ENCODE data around the gene FAM184B. TPM values are rescaled to one million over a fixed set of nuclear protein-coding genes. Genes with fewer than 3 reads are reported as not detected.

The FAM184B gene
- polyA plus RNA-seq, 1 experiment, result 0.01 TPM

DNA sequence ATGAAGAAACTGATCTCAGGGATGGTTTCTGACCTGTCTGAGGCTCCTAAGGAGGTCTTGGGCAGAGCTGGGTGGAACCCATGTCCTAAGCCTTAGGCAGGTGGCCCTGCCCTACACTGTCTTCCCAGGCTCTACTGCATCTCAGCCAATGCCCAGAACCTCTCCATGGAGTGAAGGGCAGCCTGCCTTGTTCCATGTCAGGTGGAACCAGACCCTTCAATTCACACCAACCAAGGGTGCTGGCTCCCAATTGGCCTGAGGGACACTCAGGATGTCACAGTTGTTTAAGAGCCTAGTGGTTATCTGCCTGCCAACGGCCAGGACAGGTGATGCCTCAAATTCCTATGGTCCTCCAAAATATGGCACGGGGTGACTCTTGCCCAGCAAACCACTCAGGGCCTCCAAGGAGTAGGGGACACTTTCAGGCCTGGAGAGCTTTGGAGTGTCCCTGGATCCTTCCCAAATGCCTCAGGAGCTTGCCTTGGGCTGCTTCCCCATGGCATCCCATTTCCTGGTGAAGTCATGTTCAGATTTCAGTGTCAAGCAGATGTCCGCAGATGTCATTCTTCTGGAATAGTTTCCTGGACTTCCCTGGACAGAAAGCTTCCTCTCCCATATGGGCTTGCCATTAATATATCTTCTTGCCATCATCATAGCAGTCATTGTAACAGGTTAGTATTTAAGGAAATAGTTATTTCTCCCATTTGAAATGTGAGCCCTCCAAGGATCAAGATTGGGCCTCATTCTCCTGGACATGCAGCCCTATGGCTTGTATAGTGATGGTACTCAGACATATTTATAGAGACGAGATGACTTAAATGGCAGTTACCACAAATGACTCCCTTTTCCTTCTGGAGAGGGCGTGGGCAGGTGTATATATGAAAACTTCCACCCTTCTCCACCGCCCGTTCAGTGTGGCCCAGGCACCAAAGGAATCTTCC, 99.9 kb downstream of the FAM184B start:
- ChIA-PET POLR2A (no interaction called here), CTCF (no interaction called here)
- no peaks in the 10 kb centered on the region for H3K36me3 ChIP-seq (ENCODE audit: control insufficient read depth, insufficient read depth, low read length)
- DNase-seq (ENCODE audit: low read depth), result no peak
- TF ChIP-seq, protein P1, sequence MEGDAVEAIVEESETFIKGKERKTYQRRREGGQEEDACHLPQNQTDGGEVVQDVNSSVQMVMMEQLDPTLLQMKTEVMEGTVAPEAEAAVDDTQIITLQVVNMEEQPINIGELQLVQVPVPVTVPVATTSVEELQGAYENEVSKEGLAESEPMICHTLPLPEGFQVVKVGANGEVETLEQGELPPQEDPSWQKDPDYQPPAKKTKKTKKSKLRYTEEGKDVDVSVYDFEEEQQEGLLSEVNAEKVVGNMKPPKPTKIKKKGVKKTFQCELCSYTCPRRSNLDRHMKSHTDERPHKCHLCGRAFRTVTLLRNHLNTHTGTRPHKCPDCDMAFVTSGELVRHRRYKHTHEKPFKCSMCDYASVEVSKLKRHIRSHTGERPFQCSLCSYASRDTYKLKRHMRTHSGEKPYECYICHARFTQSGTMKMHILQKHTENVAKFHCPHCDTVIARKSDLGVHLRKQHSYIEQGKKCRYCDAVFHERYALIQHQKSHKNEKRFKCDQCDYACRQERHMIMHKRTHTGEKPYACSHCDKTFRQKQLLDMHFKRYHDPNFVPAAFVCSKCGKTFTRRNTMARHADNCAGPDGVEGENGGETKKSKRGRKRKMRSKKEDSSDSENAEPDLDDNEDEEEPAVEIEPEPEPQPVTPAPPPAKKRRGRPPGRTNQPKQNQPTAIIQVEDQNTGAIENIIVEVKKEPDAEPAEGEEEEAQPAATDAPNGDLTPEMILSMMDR (IDR thresholded peaks at IDR 0.05; ENCODE audit: insufficient read depth, low read depth, low read length), result no peak
- no peak overlapping the region for H3K4me3 ChIP-seq (ENCODE audit: low read depth, low read length)
- no peaks in the 10 kb centered on the region for H3K27me3 ChIP-seq (ENCODE audit: control insufficient read depth, insufficient read depth, low read length)

DNA sequence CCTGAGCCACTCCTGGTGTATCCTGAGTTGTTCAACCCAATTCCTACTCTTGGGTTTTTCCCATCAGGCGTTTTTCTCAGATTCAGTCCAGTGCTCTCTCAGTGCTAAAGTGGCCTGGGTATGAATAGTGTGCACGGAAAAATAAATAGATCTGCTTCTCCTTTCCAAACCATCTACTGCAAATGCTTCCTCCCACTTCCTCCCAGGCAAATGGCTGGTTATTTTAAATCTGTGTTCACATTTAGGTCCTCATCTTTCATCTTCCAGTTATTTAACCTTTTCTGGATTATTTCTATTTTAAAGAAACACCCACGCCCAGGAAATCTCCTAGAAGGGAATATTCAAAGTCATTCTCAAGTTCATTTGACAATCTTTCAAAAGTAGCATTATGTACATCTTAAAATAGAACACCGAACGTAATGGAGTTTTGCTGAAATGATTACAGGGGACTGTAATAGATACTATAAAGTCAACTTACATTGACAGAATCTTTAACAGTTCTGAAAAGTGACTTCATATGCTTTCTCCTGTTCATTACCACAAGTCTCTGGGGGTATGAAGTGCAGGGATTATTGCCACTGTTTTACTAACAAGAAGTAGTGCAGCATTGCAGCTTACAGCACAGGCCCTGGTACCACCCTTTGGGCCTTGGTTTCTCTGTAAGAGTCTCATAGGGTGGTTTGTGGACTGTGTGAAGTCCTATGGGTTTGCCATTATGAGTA, 100.7 kb downstream of the FAM184B start:
- no peak overlapping the region for H3K4me3 ChIP-seq (ENCODE audit: low read depth, low read length)
- DNase-seq (ENCODE audit: low read depth), result no peak
- ChIA-PET POLR2A (no interaction called here), CTCF (no interaction called here)
- no peaks in the 10 kb centered on the region for H3K27me3 ChIP-seq (ENCODE audit: control insufficient read depth, insufficient read depth, low read length)
- TF ChIP-seq, protein P1 (IDR thresholded peaks at IDR 0.05; ENCODE audit: insufficient read depth, low read depth, low read length), result no peak
- no peaks in the 10 kb centered on the region for H3K36me3 ChIP-seq (ENCODE audit: control insufficient read depth, insufficient read depth, low read length)

DNA sequence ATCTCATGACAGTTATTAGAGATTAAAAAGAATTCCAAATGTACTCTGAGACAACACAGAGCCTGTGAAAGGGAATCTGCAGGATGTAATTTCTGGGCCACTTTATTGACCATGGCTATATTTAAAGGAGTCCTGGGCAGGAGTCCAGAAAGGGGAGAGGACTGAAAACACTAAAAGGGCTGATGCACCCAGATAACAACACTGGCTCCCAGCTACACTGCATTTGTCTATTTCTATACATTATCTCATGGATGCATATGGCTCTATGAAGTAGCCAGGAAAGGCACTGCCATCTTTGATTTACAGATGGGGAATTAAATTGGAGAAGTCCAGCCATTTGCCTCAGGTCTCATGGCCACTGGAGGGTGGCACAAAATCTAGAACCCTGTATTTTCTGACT, 111.0 kb downstream of the FAM184B start:
- Histone ChIP-seq H3K4me3 (ENCODE audit: low read depth, low read length) (no peak overlapping the region), H3K27me3 (ENCODE audit: control insufficient read depth, insufficient read depth, low read length) (no peaks in the 10 kb centered on the region; the same call in 1 of the 2 replicates), H3K36me3 (ENCODE audit: control insufficient read depth, insufficient read depth, low read length) (no peaks in the 10 kb centered on the region)
- CTCF ChIA-PET, result no interaction called here
- TF ChIP-seq, protein P1 (IDR thresholded peaks at IDR 0.05; ENCODE audit: insufficient read depth, low read depth, low read length), result no peak
- POLR2A ChIA-PET, result no interaction called here
- no peak for DNase-seq (ENCODE audit: low read depth)

GRCh38 chr4:17667653-17668201, 113.7 kb downstream of the FAM184B start:
- TF ChIP-seq, protein P1 (IDR thresholded peaks at IDR 0.05; ENCODE audit: insufficient read depth, low read depth, low read length), result no peak
- ChIA-PET POLR2A (no interaction called here), CTCF (no interaction called here)
- Histone ChIP-seq H3K27me3 (ENCODE audit: control insufficient read depth, insufficient read depth, low read length) (no peaks in the 10 kb centered on the region; the same call in 1 of the 2 replicates), H3K4me3 (ENCODE audit: low read depth, low read length) (no peak overlapping the region), H3K36me3 (ENCODE audit: control insufficient read depth, insufficient read depth, low read length) (no peaks in the 10 kb centered on the region)
- DNase-seq (ENCODE audit: low read depth), result no peak

- ChIA-PET POLR2A (no interaction called here), CTCF (no interaction called here)
- DNase-seq (ENCODE audit: low read depth), result no peak
- H3K27me3 ChIP-seq (ENCODE audit: control insufficient read depth, insufficient read depth, low read length), result no peaks in the 10 kb centered on the region; the same call in 1 of the 2 replicates
- no peak overlapping the region for H3K4me3 ChIP-seq (ENCODE audit: low read depth, low read length)
- TF ChIP-seq, protein P1 (IDR thresholded peaks at IDR 0.05; ENCODE audit: insufficient read depth, low read depth, low read length), result no peak
- no peaks in the 10 kb centered on the region for H3K36me3 ChIP-seq (ENCODE audit: control insufficient read depth, insufficient read depth, low read length)
Observed at GRCh38 chr4:17667253-17667652, 114.2 kb downstream of the FAM184B start.

All from BJ (cell line).